NCI-H345 (cell line): ENCODE results near the gene TEX9.

ENCODE experiments used
- DNase-seq: peaks from one replicate; lab custom pipeline; 2025; lab: John Stamatoyannopoulos, UW

Gene TEX9

GRCh38 chr15:56445746-56446145 is 80.5 kb downstream of the TEX9 start:
- no peak for DNase-seq

DNA sequence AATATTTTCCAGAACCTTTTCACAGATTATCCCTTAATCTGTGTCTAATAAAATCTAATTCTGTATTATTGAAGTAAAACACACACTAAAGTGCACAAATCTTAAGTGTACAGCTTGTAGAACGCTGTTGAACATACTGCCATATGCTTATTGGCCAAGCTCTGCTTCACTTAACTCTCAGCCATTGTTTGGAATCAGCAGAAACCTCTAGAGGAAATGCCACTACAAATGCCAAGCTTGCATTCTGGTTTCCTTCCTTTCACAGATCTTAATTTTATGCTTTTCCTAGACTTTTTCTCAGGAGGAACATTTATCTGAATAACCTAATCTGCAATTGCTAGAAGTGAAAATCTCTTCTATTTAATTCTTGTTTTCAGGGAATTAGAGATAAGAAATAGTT is 89.6 kb downstream of the TEX9 start:
- no peak for DNase-seq

DNA sequence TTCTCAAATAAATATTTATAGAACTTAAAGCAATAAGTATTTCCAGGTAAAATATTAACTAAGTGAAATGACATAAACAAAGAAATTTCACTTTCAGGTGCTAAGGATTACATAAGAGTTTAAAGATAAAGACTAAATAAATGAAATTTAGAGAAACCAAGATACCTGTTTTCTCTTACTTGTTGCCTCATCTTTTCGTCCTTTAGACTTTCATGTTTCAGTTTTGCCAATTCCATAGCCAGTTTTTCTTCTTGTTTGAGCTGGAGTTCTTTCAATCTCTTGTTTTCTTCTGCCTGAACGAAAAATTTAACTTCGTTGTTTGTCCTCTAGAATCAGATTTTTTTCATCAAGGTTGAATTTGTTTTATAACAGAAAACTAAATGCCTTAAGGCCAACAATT is 91.0 kb downstream of the TEX9 start:
- DNase-seq = no peak

DNA sequence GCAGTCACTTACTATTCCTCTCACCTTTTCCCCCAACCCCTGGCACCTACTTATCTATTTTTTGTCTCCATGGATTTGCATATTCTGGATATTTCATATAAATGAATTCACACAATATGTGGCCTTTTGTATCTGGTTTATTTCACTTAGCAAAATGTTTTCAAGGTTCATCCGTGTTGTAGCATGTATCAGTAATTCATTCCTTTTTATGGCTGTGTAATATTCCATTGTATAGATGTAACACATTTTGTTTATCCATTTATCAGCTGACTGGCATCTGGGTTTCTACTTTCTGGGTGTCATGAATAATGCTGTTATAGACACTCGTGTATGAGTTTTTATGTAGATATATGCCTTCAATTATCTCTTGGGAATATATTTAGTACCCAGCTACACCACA is 93.9 kb downstream of the TEX9 start:
- no peak for DNase-seq

DNA sequence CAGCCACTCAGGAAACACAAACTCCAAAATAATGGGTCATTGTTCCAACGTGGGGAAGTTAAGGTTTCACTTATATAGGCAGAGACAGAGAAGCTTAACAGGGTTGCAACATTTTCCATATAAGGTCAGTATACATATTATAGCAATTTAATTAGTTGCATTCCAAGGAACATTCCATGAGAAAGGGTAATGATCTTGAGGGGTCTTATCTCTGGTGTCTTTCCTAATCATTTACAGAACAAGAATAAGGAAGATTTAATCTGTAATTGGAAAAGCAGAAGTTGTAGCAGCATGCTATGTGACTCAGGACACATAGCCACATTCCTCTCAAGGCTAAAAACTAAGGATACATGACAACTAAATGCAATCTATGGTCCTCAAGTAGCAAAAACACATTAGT is 94.8 kb downstream of the TEX9 start:
- DNase-seq = no peak

- no peak for DNase-seq
Measured at GRCh38 chr15:56460947-56461346, 95.7 kb downstream of the TEX9 start.

DNA sequence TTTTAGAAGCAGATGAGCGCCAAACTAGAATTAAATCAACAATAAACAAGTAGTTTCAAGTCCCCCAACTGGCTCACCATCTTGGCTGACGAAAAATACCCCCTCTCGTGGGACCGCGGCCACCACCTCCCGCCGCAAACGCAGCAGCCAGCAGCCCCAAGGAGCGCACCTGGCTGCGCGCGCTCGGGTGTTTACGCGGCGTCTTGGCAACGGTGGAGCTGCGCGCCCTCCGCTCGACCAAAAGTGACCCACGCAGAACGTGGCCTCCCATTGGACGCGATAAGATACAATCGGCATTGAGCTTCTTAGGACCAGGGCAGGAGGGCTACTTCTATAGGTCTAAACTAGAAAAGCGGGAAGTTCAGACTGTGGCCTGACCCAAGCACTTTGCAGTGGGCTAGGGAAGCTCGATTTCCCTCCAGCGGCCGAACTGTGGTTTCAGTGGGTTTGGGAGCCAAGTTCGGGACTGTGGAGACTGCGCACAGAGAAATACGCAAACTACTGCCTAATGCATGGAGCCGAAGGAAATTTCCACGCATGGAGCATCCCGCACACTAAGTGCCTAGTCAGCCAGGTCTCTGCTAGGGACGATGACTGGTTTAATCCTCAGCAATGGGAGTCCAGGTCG is 99.8 kb downstream of the TEX9 start, which contains the start of gene MNS1:
MNS1 (minus strand) TSS at position 245 of the 628 bp plus-strand sequence; CDS start at position 80, 165 bp downstream.
- DNase-seq = peak; percentile 96

- DNase-seq = no peak
Measured at GRCh38 chr15:56467616-56468015, 102.4 kb downstream of the TEX9 start.

- DNase-seq = no peak
Measured at GRCh38 chr15:56468401-56468800, 103.2 kb downstream of the TEX9 start.

- DNase-seq = no peak
Measured at GRCh38 chr15:56469483-56469882, 104.3 kb downstream of the TEX9 start.

DNA sequence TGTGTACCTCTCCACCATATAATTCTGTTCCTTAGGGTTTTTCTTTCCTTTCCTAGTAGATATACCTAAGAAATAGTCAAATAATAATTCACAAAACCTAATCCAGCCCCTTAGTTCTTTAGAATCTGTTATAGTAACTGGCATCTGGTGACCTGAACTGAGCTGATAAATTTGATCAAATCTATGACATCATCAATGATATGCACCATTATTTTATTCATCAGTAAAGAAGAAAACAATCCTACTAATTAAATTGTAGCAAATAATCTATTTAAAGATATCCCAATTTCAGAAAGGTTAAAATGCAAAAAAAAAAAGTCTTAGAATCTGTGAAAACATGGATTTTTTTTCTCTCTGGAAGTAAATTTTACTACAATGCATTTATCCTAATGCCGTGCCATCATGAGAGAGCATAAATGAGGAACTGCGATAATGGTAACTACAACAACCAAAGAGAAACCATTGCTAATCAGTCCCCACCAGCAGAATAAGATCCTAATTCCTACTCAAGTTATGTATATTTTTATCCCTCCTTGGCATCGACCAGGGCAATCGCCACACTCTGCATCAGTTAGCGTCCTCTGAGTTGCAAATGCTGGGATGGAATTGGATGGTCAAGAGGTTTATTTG is 106.3 kb downstream of the TEX9 start:
- no peak for DNase-seq

DNA sequence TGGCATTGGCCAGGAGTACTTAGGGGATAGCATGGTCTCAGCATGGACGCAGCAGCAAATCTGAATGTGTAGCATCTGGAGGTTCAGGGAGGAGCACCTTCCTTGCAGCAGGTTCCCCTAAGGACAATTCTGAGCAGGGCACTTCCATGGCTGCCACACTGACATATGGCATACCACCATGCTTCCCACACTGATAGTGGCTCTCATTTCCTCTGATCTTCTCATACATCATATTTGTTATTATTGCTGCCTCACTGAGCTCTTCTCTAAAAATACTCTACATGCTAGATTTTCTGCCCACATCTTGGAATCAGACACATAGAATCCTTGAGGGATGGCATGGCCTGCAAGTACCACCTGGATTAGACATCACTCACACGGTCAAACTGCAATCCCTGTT is 107.1 kb downstream of the TEX9 start:
- DNase-seq = no peak

DNA sequence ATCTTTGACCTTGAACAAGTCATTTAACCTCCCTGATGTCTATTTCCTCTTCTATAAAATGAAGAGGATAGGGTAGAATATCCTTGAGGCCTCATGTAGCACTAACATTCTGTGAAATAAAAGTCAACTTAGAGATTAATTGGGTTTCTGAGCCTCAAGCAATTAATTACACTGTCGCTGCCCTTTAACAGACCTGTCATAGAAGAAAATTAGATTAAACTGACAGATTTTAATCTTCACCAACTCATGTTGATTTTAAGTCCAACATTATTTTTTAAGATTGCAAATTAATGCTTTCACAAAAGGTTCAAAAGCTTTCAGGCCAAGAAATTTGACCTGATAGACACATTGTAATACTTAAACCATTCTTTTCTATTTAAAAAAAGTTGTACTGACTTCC is 107.8 kb downstream of the TEX9 start:
- DNase-seq = no peak

DNA sequence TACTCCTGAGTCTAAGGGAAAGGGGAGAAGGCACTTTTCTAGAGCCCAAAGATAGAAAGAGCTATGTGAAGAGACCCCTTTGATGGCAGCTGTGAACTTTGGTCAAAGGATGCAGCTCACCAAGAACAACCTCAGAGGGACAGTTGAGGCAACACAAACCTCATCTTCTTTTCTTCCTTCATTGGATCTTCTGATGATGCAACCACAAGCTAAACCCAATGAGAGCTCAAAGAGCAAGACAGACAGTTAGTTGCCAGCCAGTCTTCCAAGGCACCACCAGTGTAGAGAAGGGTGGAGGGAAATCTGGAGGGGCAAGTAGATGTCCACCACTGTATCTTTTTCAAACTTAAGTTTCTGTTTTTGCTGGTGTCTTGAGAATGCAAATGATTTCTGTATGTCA is 110.1 kb downstream of the TEX9 start:
- DNase-seq = no peak
